Parathyroid adenoma (tissue), 2 donors: ENCODE results near the gene STXBP5.

Experiments
- H2AFZ ChIP-seq: fragments of 300-600 bp; sonication (generic); one replicate; pipeline ENCODE4 v1.7.0; 2017; ENCODE audit warnings: antibody characterized with exemption, mild to moderate bottlenecking
- H3K27ac ChIP-seq: fragments of 300-600 bp; sonication (generic); one replicate; pipeline ENCODE4 v1.7.0; 2017
- H3K27me3 ChIP-seq: fragments of 300-600 bp; sonication (generic); one replicate; pipeline ENCODE4 v1.7.0; 2017; ENCODE audit warnings: low read length; ENCODE audit not compliant: control insufficient read depth, insufficient read depth
- H3K36me3 ChIP-seq: fragments of 300-600 bp; sonication (generic); one replicate; pipeline ENCODE4 v1.7.0; 2017; ENCODE audit warnings: low read length; ENCODE audit not compliant: control insufficient read depth, insufficient read depth
- H3K4me1 ChIP-seq: fragments of 300-600 bp; sonication (generic); one replicate; pipeline ENCODE4 v1.7.0; 2017; ENCODE audit warnings: control low read depth
- H3K4me2 ChIP-seq: fragments of 300-600 bp; sonication (generic); one replicate; pipeline ENCODE4 v1.7.0; 2017; ENCODE audit warnings: low read length
- H3K4me3 ChIP-seq: fragments of 300-600 bp; sonication (generic); one replicate; pipeline ENCODE4 v1.7.0; 2017; ENCODE audit warnings: low read depth, low read length
- H3K79me2 ChIP-seq: fragments of 300-600 bp; sonication (generic); one replicate; pipeline ENCODE4 v1.7.0; 2017; ENCODE audit warnings: control low read depth
- H3K9ac ChIP-seq: fragments of 300-600 bp; sonication (generic); one replicate; pipeline ENCODE4 v1.7.0; 2017; ENCODE audit warnings: mild to moderate bottlenecking
- H3K9me3 ChIP-seq: fragments of 300-600 bp; sonication (generic); one replicate; pipeline ENCODE4 v1.7.0; 2017; ENCODE audit warnings: low read length; ENCODE audit not compliant: control insufficient read depth
- TF ChIP-seq, protein P1 (sequence below): fragments of 300-600 bp; sonication (generic); IDR thresholded peaks from one replicate; pipeline ENCODE4 v1.7.0; 2017; ENCODE audit warnings: antibody characterized with exemption, mild to moderate bottlenecking
- donor health status: primary hyperparathyroidism.

The STXBP5 gene

GRCh38 chr6:147157930-147158329, 46.3 kb upstream of the STXBP5 start:
- TF ChIP-seq, protein P1, sequence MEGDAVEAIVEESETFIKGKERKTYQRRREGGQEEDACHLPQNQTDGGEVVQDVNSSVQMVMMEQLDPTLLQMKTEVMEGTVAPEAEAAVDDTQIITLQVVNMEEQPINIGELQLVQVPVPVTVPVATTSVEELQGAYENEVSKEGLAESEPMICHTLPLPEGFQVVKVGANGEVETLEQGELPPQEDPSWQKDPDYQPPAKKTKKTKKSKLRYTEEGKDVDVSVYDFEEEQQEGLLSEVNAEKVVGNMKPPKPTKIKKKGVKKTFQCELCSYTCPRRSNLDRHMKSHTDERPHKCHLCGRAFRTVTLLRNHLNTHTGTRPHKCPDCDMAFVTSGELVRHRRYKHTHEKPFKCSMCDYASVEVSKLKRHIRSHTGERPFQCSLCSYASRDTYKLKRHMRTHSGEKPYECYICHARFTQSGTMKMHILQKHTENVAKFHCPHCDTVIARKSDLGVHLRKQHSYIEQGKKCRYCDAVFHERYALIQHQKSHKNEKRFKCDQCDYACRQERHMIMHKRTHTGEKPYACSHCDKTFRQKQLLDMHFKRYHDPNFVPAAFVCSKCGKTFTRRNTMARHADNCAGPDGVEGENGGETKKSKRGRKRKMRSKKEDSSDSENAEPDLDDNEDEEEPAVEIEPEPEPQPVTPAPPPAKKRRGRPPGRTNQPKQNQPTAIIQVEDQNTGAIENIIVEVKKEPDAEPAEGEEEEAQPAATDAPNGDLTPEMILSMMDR, result no peak
- Histone ChIP-seq H3K27ac (peak overlapping the region; percentile 87), H3K9me3 (no peaks in the 10 kb centered on the region), H3K4me2 (no peak overlapping the region), H2AFZ (no peak overlapping the region), H3K4me1 (peaks cover 56% of the 10 kb centered on the region), H3K9ac (no peak overlapping the region), H3K4me3 (no peak overlapping the region), H3K36me3 (no peaks in the 10 kb centered on the region), H3K27me3 (no peaks in the 10 kb centered on the region), H3K79me2 (no peaks in the 10 kb centered on the region)

DNA sequence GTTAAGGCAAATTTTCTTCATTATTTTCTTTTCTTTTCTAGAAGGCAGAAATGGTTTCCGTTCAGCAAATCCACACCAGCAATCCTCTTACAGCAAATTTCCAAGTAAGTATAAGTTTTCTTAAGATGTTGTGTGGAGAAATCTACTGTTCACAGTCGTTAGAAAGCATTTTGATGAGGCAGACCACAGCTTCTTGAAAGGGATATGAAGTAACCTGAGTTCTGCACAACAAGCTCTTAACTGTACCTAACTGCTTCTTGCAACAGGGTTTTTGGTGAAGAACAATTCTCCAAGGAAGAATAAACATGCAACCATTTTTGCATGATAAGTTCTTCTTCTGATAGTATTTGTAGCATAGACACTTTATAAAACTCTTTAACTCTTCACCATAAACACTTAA, 45.3 kb upstream of the STXBP5 start:
- Histone ChIP-seq H3K4me3 (no peak overlapping the region), H3K27me3 (no peaks in the 10 kb centered on the region), H3K4me2 (no peak overlapping the region), H3K9me3 (no peaks in the 10 kb centered on the region), H2AFZ (peak overlapping the region; percentile 56), H3K79me2 (no peaks in the 10 kb centered on the region), H3K4me1 (peaks cover 56% of the 10 kb centered on the region), H3K9ac (no peak overlapping the region), H3K36me3 (no peaks in the 10 kb centered on the region), H3K27ac (peak overlapping the region; percentile 87)
- TF ChIP-seq, protein P1, result no peak

DNA sequence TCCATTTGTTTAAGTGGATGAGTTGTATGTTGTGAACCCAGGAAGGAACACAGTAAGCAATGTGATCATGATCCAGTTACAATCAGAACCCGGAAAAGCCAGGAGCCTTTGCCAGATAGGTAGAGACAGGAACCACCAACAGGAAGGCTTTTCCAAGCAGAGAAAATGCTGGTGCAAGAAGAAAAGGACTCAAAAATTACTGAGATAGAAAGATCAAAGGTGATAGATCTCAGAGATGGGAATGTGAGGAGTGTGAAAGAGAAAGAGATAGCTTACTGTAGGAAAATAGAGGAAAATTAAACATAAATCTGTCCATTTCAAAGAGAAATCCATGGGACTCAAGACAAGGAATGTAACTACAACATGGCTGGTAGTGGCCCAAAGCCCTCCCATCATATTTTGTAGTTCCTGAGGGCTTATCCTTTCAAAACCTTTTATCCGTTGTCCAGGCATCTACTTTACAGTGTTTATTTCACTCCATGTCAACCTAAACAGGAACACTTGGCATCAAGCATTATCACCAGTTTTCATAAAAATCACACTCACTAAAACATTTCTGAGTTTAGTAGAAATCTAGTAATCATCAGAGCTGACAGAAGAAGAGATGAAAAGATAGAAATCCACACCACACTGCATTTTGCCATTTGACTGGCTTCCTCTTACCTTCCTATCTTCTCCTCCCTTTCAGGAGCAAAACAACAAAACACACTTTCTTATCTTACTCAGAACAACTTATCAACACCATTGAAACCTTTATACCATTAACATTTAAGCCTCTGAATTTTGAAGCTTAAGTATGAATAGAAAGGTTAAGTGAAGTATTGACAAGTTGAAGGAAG, 44.5 kb upstream of the STXBP5 start:
- Histone ChIP-seq H3K4me1 (peaks cover 50% of the 10 kb centered on the region), H3K9me3 (no peaks in the 10 kb centered on the region), H3K79me2 (no peaks in the 10 kb centered on the region), H2AFZ (peak overlapping the region; percentile 56), H3K4me3 (peak overlapping the region; percentile 1), H3K4me2 (no peak overlapping the region), H3K36me3 (no peaks in the 10 kb centered on the region), H3K27me3 (no peaks in the 10 kb centered on the region), H3K27ac (peak overlapping the region; percentile 87), H3K9ac (no peak overlapping the region)
- TF ChIP-seq, protein P1, result no peak

DNA sequence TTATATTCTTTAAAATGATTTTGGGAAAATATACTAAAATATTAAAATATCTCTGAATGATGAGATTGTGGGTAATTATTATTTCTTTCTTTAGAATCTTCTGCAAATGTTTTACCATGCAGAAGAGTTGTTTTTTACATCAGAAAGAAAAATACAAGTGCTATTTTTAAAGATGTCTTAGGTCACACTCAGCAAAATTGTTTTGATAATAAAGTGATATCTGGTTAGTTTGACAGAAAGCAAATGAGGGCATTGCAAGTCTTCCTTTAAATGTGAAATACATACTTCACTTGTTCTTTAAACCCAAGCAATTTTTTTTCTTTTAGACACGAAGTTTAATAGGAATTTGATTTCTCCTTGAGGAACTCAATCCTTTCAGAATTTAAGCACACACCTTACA, 43.6 kb upstream of the STXBP5 start:
- Histone ChIP-seq H3K36me3 (no peaks in the 10 kb centered on the region), H3K9ac (no peak overlapping the region), H3K27ac (peak overlapping the region; percentile 87), H2AFZ (no peak overlapping the region), H3K79me2 (no peaks in the 10 kb centered on the region), H3K9me3 (no peaks in the 10 kb centered on the region), H3K4me3 (no peak overlapping the region), H3K27me3 (no peaks in the 10 kb centered on the region), H3K4me1 (peaks cover 43% of the 10 kb centered on the region), H3K4me2 (peak overlapping the region; percentile 4)
- TF ChIP-seq, protein P1, result no peak
